T-helper 2 cell (primary cell): ENCODE results near the gene DSCAML1.

ENCODE experiments used
- DNase-seq, 5 experiments: peaks; one replicate each; pipeline versions ENCODE4 v3.0.0 to v3.0.0-alpha.2; 2012 to 2022

DSCAML1 gene

GRCh38 chr11:117575856-117576255, 221.2 kb downstream of the DSCAML1 start:
- no peak for DNase-seq

GRCh38 chr11:117574551-117574950, 222.5 kb downstream of the DSCAML1 start:
- DNase-seq = no peak

DNA sequence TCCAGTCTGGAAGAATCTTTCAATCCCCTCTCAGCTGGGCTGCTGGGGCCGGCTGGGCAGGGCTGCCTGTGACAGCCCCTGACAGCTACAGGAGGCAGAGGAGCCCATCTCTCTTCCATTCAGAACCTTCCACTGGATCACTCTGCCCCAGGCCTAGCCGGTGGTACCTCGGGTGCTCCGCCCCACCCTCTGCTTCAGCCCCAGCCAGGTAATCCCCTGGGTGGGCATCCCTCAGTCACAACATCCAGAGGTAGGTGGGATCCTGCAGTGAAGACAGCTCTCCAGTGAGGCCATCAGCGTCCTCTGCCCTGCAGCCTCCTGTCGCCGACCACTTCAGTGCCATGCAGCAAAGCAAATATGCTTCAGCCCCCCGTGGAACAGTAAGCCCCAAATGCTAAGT, 223.7 kb downstream of the DSCAML1 start:
- no peak for DNase-seq

- no peak for DNase-seq
Observed at GRCh38 chr11:117572671-117573070, 224.3 kb downstream of the DSCAML1 start.

GRCh38 chr11:117572129-117572528, 224.9 kb downstream of the DSCAML1 start:
- no peak for DNase-seq

- DNase-seq = no peak
Observed at GRCh38 chr11:117570701-117571100, 226.3 kb downstream of the DSCAML1 start.

DNA sequence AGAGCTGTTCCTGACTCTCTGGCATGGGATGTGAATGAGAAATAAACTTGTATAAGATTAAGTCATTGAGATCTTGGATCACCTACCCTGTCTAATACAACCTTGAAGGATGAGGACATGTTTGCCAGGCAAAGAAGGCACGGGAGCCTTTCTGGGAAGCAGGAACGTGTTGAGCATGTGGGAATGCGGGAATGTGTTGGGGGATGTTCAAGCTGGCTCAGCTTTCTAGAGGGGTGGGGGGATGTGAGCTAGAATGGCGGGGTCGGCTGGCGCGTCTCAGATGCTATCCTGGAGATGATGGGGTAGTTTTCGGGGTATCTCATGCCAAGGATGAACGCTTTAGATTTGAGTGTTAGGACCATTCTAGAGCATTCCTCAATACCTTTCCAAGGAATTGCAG, 227.1 kb downstream of the DSCAML1 start:
- DNase-seq = no peak

GRCh38 chr11:117565709-117566108, 231.3 kb downstream of the DSCAML1 start:
- no peak for DNase-seq

GRCh38 chr11:117564321-117564720, 232.7 kb downstream of the DSCAML1 start:
- no peak for DNase-seq

DNA sequence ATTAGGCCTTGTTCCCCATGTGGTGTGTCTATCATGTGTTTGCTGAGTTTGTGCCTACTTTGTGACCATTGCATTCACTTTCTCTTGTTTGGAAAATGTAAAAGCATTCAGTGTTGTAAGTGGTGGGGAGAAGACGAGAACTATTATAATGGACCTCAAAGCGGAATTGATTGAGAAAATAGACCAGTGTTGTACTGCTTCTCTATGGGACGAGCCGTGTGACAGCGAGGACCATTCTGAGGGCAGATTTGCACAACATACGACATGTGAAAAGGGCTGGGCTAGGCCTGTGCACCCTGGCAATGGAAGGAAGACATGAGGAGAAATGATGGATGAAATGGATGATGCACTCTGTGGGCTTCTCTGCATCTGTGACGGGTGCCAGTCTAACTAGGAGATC, 233.5 kb downstream of the DSCAML1 start:
- DNase-seq = no peak

DNA sequence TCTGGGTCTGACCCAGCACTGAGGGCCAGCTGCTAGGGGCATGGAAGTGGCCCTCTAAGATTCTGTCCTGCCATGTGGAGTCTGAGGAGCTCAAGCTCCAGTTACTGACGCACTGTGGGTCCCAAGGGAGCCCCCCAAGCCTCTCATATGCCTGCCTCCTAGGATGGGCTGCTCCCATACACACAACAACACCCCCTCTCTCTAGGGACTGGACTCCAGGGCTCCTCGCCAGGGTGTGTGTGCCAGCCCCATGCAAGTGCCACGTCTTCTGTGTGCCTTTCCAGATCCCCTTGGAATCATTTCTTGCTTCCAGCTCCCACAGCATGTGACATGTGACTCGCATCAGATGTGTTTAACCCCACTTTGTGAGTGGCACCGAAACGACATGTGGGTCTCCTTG, 234.9 kb downstream of the DSCAML1 start:
- DNase-seq = no peak

DNA sequence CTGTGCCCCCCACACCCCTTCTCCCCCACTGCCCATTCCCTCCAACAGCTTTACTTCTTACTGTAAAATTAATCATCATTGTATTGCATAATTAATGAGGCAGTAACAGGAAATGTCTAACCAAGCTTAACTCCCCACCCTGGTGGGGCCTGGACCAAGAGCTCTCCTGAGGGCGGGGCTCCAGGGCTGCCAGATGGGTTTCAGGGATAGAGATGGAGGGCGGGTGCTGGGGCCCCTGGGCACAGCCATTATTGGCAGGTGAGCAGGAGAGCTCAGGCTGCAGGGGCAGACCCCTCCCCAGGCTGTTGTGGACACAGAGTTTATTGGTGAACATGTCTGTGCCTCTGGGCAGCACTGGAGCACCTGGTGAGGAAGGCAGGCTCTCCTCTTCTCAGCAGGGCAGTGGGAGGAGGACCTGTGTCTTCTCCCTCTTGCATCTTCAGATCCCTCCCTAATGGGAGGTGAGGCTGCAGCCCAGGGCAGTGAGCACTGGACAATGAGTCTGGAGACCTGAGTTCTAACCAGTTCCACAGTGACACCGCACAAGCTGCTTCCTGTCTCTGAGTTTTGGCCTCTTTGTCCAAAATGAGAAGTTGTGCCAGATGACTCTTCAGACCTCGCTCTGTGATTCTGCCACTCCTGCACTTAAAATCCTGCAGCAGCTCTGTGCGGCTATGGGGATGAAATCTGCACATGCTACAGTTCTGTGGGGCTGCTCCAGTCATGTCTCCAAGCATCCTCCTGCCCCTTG, 236.1 kb downstream of the DSCAML1 start:
- no peak for DNase-seq

DNA sequence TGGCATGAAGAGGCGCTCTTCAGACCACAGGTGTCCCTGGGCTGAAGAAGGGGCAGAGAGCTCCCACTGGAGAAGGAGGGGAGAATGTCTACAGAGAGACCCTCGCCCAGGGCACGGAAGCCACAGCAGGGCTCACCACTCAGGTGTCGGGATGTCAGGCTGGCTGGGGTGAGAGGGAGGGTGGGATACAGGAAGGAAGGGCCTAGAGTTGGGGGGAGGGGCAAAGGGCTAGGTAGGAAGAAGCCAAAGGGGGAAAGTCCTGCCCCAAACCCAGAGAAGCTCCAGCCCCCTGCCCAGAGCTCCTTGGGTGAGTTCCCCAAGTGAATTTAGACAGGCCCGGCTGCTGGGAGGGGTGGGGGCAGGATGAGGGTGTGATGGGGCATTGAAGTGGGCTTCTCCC, 237.3 kb downstream of the DSCAML1 start:
- DNase-seq = no peak

DNA sequence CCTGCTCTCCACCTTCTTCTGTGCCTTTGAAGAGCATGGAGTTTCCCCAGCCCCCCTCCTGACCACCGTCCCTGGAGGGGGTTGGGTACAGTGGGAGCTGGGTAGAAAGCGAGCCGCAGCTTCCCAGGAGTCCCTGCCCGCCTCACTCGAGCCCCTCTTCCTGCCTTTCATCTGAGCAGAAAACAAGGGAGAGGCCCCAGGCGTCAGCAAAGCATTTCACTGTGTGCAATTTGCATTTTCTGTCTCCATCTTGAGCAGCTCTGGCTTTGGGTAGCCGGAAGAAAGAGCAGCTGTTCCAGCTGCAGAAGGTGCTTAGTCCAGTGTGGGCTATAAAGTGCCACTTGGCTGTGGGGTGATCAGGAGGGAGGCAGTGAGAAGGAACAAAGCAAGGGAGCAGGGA, 239.7 kb downstream of the DSCAML1 start:
- no peak for DNase-seq

- no peak for DNase-seq
Observed at GRCh38 chr11:117554601-117555333, 242.2 kb downstream of the DSCAML1 start.

GRCh38 chr11:117552626-117553025, 244.4 kb downstream of the DSCAML1 start:
- no peak for DNase-seq

GRCh38 chr11:117551761-117552343, 245.2 kb downstream of the DSCAML1 start:
- DNase-seq = no peak

- DNase-seq = no peak
Observed at GRCh38 chr11:117550466-117550865, 246.6 kb downstream of the DSCAML1 start.

- no peak for DNase-seq
Observed at GRCh38 chr11:117549417-117549816, 247.6 kb downstream of the DSCAML1 start.

GRCh38 chr11:117548876-117549275, 248.1 kb downstream of the DSCAML1 start:
- no peak for DNase-seq

GRCh38 chr11:117547946-117548345, 249.1 kb downstream of the DSCAML1 start:
- DNase-seq = no peak

GRCh38 chr11:117547195-117547850, 249.7 kb downstream of the DSCAML1 start:
- DNase-seq = no peak

DNA sequence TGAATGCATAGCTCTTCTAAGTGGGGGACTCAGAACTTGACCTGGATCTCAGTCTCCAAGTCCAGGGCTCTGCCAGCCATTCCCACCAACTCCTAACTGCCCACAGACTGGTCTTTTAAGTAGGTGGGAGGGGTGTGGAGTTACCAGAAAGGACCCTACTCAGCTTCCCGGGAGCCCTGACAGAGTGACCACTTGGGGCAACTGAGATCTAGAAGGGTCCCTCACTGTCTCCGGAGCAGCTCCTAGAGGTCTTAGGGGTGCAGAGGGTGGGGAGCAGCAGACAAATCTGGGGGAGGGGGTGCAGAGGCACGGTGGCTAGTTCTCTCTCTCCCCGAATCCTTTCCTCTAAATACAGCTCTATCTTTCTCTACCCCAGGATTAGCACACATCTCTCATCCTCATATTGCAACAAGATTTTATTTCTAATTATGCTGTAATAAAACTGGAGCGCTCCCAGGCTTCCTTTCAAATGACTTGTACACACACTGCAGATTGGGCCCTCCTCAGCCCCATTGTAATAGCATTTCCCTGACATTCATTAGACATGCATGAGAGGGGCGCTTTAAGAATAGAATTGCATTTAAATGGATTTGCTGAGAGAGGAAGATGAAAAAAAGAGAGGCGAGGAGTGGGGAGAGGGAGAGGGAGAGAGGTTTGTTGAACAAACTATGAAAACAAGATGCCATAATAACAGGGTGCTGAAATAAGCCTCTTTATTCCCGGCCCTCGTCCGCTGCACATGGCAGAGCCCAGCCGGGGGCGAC, 250.4 kb downstream of the DSCAML1 start:
- no peak for DNase-seq
